CD4-positive, CD25-positive, alpha-beta regulatory T cell (primary cell): Measurements from ENCODE around the gene PCSK7. TPM values are rescaled to one million over a fixed set of nuclear protein-coding genes. Genes with fewer than 3 reads are reported as not detected.

Experiments
- ATAC-seq, 2 donors: fragments of 150-1000 bp; cut with Tn5 transposase; one replicate each; pipeline ENCODE4 v1.10.0; 2021; ENCODE audit warnings: low read depth in 2 of 2, moderate number of reproducible peaks in 2 of 2, moderate library complexity in 1 of 2
- DNase-seq, 3 donors: peaks; one replicate each; pipeline versions ENCODE4 v3.0.0 to v3.0.0-alpha.2; 2012 to 2022; ENCODE audit warnings: mixed read lengths in 1 of 3
- H3K27ac ChIP-seq: one replicate; pipeline ENCODE4 v1.7.0; 2013; ENCODE audit warnings: mild to moderate bottlenecking, low read length; ENCODE audit not compliant: insufficient read depth, poor library complexity, severe bottlenecking
- H3K27me3 ChIP-seq: one replicate; pipeline ENCODE4 v1.7.0; 2013; ENCODE audit warnings: low read length; ENCODE audit not compliant: control insufficient read depth, insufficient read depth
- H3K36me3 ChIP-seq: one replicate; pipeline ENCODE4 v1.7.0; 2013; ENCODE audit warnings: mild to moderate bottlenecking, low read length, moderate library complexity; ENCODE audit not compliant: control insufficient read depth, insufficient read depth
- H3K4me1 ChIP-seq: 2 replicates; pipeline ENCODE4 v1.7.0; 2013; ENCODE audit warnings: mild to moderate bottlenecking, low read length; ENCODE audit not compliant: insufficient read depth, control insufficient read depth, poor library complexity, severe bottlenecking
- H3K4me3 ChIP-seq: one replicate; pipeline ENCODE4 v1.7.0; 2013; ENCODE audit warnings: low read depth, mild to moderate bottlenecking, low read length, moderate library complexity
- H3K9me3 ChIP-seq, 2 experiments: 1 replicate in 1 of 2; 2 replicates in 1 of 2; pipeline ENCODE4 v1.7.0; 2013; ENCODE audit warnings: low read length in 2 of 2, mild to moderate bottlenecking in 1 of 2, moderate library complexity in 1 of 2; ENCODE audit not compliant: control insufficient read depth in 2 of 2
- H3K27ac Mint-ChIP-seq, 3 donors: one replicate each; pipeline ENCODE4 v1.8.0; 2020 to 2022; ENCODE audit warnings: mild to moderate bottlenecking in 3 of 3, mixed read lengths in 3 of 3, moderate library complexity in 2 of 3
- H3K27me3 Mint-ChIP-seq: one replicate; pipeline ENCODE4 v1.8.0; 2022; ENCODE audit warnings: mild to moderate bottlenecking, mixed read lengths
- H3K36me3 Mint-ChIP-seq: one replicate; pipeline ENCODE4 v1.8.0; 2020; ENCODE audit warnings: mixed read lengths
- H3K4me1 Mint-ChIP-seq, 4 donors: one replicate each; pipeline ENCODE4 v1.8.0; 2020 to 2022; ENCODE audit warnings: mixed read lengths in 4 of 4, mild to moderate bottlenecking in 1 of 4
- H3K4me3 Mint-ChIP-seq, 4 donors: one replicate each; pipeline ENCODE4 v1.8.0; 2020 to 2022; ENCODE audit warnings: mild to moderate bottlenecking in 4 of 4, mixed read lengths in 4 of 4, moderate library complexity in 3 of 4
- H3K9me3 Mint-ChIP-seq, 7 donors: one replicate each; pipeline ENCODE4 v1.8.0; 2020 to 2022; ENCODE audit warnings: mixed read lengths in 7 of 7, mild to moderate bottlenecking in 3 of 7, moderate library complexity in 2 of 7
- polyA plus RNA-seq, 4 donors: library from polyadenylated mRNA; unstranded; fragments of 300-500 nt; fragmentation: Illumina TruSeq; gene quantifications; one replicate each; pipeline ENCODE4 v1.2.3, GENCODE V29; 2021
- total RNA-seq: library from RNA; stranded (reverse); gene quantifications from one replicate; pipeline ENCODE4 v1.2.3, GENCODE V29; 2022

Gene PCSK7
- total and polyA plus RNA-seq, 5 donors from 2014 or later = 55.0 to 478 (median 63.8) TPM

GRCh38 chr11:117249571-117249970 is 17.7 kb upstream of the PCSK7 start:
- no peak for ATAC-seq
- Histone ChIP-seq H3K27me3 (no peaks in the 10 kb centered on the region), H3K36me3 (peaks cover 48% of the 10 kb centered on the region), H3K27ac (no peak overlapping the region), H3K9me3 (no peaks in the 10 kb centered on the region), H3K4me3 (no peak overlapping the region), H3K4me1 (no peaks in the 10 kb centered on the region)
- Mint-ChIP-seq H3K27me3 (no peaks in the 10 kb centered on the region), H3K36me3 (peaks cover 43% of the 10 kb centered on the region), H3K4me1 (peaks cover 0 to 5% (median 2%) of the 10 kb centered on the region in 4 donors), H3K4me3 (no peak overlapping the region), H3K27ac (peak overlapping the region in 2 of 3 donors; percentile 19 to 26), H3K9me3 (peaks cover 0 to 3% (median 0%) of the 10 kb centered on the region in 7 donors)
- no peak for DNase-seq

- H3K27me3 ChIP-seq = no peaks in the 10 kb centered on the region
- no peaks in the 10 kb centered on the region for H3K4me1 ChIP-seq
- Mint-ChIP-seq H3K4me1 (peaks cover 0 to 7% (median 2%) of the 10 kb centered on the region in 4 donors), H3K27ac (no peak overlapping the region), H3K4me3 (no peak overlapping the region), H3K27me3 (no peaks in the 10 kb centered on the region), H3K9me3 (peaks cover 0 to 3% (median 0%) of the 10 kb centered on the region in 7 donors), H3K36me3 (peaks cover 47% of the 10 kb centered on the region)
- no peak for DNase-seq
- H3K9me3 ChIP-seq = no peaks in the 10 kb centered on the region
- H3K36me3 ChIP-seq = peaks cover 54% of the 10 kb centered on the region
- H3K27ac ChIP-seq = no peak overlapping the region
- ATAC-seq = no peak
- no peak overlapping the region for H3K4me3 ChIP-seq
These were observed 16.5 kb upstream of the PCSK7 start for GRCh38 chr11:117248341-117248740.

- H3K9me3 ChIP-seq = no peaks in the 10 kb centered on the region
- H3K4me3 ChIP-seq = no peak overlapping the region
- H3K36me3 ChIP-seq = peaks cover 24% of the 10 kb centered on the region
- Mint-ChIP-seq H3K36me3 (peaks cover 19% of the 10 kb centered on the region), H3K27ac (peak overlapping the region in 1 of 3 donors; percentile 67), H3K9me3 (peaks cover 0 to 1% (median 0%) of the 10 kb centered on the region in 7 donors), H3K27me3 (no peaks in the 10 kb centered on the region), H3K4me1 (peaks cover 0 to 9% (median 3%) of the 10 kb centered on the region in 4 donors), H3K4me3 (no peak overlapping the region)
- H3K27ac ChIP-seq = no peak overlapping the region
- no peaks in the 10 kb centered on the region for H3K27me3 ChIP-seq
- DNase-seq (no peak), ATAC-seq (no peak)
- no peaks in the 10 kb centered on the region for H3K4me1 ChIP-seq
These were observed 7.4 kb upstream of the PCSK7 start for GRCh38 chr11:117239295-117239694.

- no peak overlapping the region for H3K27ac Mint-ChIP-seq
These were observed 6.3 kb upstream of the PCSK7 start for GRCh38 chr11:117238221-117238620.

GRCh38 chr11:117232911-117233409 is 1.1 kb upstream of the PCSK7 start:
- no peaks in the 10 kb centered on the region for H3K27me3 Mint-ChIP-seq
- Histone ChIP-seq H3K4me3 (peak overlapping the region; percentile 51), H3K36me3 (peaks cover 20% of the 10 kb centered on the region), H3K9me3 (no peaks in the 10 kb centered on the region), H3K27ac (peak overlapping the region; percentile 92), H3K4me1 (peaks cover 40% of the 10 kb centered on the region), H3K27me3 (no peaks in the 10 kb centered on the region)
- DNase-seq (peak in 1 of 3 donors; percentile 22), ATAC-seq (peak in 1 of 2 donors; percentile 1)
- H3K36me3 Mint-ChIP-seq = peaks cover 21% of the 10 kb centered on the region
- peaks cover 0 to 1% (median 0%) of the 10 kb centered on the region in 7 donors for H3K9me3 Mint-ChIP-seq
- H3K4me1 Mint-ChIP-seq = peaks cover 0 to 55% (median 41%) of the 10 kb centered on the region in 4 donors
- peak overlapping the region; percentile 83 to 91 (median 90) for H3K4me3 Mint-ChIP-seq
- H3K27ac Mint-ChIP-seq = peak overlapping the region; percentile 90 to 97 (median 92)

More at GRCh38 chr11:117238221-117238620, 6.3 kb upstream of the PCSK7 start:
- Mint-ChIP-seq H3K4me3 (no peak overlapping the region), H3K9me3 (peaks cover 0 to 1% (median 0%) of the 10 kb centered on the region in 7 donors), H3K4me1 (peaks cover 0 to 20% (median 13%) of the 10 kb centered on the region in 4 donors), H3K27me3 (no peaks in the 10 kb centered on the region), H3K36me3 (peaks cover 17% of the 10 kb centered on the region)
- Histone ChIP-seq H3K27ac (no peak overlapping the region), H3K36me3 (peaks cover 16% of the 10 kb centered on the region), H3K9me3 (no peaks in the 10 kb centered on the region), H3K27me3 (no peaks in the 10 kb centered on the region), H3K4me1 (peaks cover 9% of the 10 kb centered on the region), H3K4me3 (no peak overlapping the region)
- DNase-seq (no peak), ATAC-seq (no peak)

- ATAC-seq = peak; percentile 76 to 81
- H3K27ac Mint-ChIP-seq = peak within 1 kb of the TSS; percentile 95 to 100 (median 99)
- Histone ChIP-seq H3K36me3 (peaks cover 26% of the 10 kb centered on the region), H3K9me3 (no peaks in the 10 kb centered on the region), H3K4me3 (peak within 1 kb of the TSS; percentile 97), H3K4me1 (peaks cover 40% of the 10 kb centered on the region), H3K27me3 (no peaks in the 10 kb centered on the region), H3K27ac (peak within 1 kb of the TSS; percentile 92)
- peaks cover 0 to 1% (median 0%) of the 10 kb centered on the region in 7 donors for H3K9me3 Mint-ChIP-seq
- DNase-seq = peak; percentile 74 to 84 (median 77)
- peak within 1 kb of the TSS; percentile 93 to 100 (median 98) for H3K4me3 Mint-ChIP-seq
- peaks cover 0 to 59% (median 42%) of the 10 kb centered on the region in 4 donors for H3K4me1 Mint-ChIP-seq
- peaks cover 23% of the 10 kb centered on the region for H3K36me3 Mint-ChIP-seq
- no peaks in the 10 kb centered on the region for H3K27me3 Mint-ChIP-seq
These were observed 412 bp upstream of the PCSK7 start, which contains the start of gene RNF214 for GRCh38 chr11:117232092-117232878. Gene RNF214 (plus strand): TSS chr11:117232671. CDS start chr11:117234273, 1,602 bp downstream.

- Mint-ChIP-seq H3K27me3 (no peaks in the 10 kb centered on the region), H3K27ac (peak overlapping the region; percentile 95 to 100 (median 97)), H3K4me1 (peaks cover 0 to 63% (median 48%) of the 10 kb centered on the region in 4 donors), H3K9me3 (no peaks in the 10 kb centered on the region), H3K4me3 (peak overlapping the region; percentile 93 to 100 (median 96)), H3K36me3 (peaks cover 31% of the 10 kb centered on the region)
- H3K9me3 ChIP-seq = no peaks in the 10 kb centered on the region
- H3K27ac ChIP-seq = peak overlapping the region; percentile 92
- DNase-seq (peak in 1 of 3 donors; percentile 23), ATAC-seq (no peak)
- peaks cover 37% of the 10 kb centered on the region for H3K36me3 ChIP-seq
- peaks cover 49% of the 10 kb centered on the region for H3K4me1 ChIP-seq
- peak overlapping the region; percentile 97 for H3K4me3 ChIP-seq
- no peaks in the 10 kb centered on the region for H3K27me3 ChIP-seq
These were observed 653 bp downstream of the PCSK7 start for GRCh38 chr11:117230999-117231841.
